IPS-18a (cell line): Measurements from ENCODE around the gene SCUBE2.
"Not testable (repeated sequence)": the region's sequence is repeated elsewhere in the genome, so short reads cannot be mapped to it uniquely, and the experiment has no call there.

Source experiments
- H3K27ac ChIP-seq: one replicate; pipeline ENCODE4 v1.5.1; 2013; ENCODE audit warnings: low read length
- H3K27me3 ChIP-seq: one replicate; pipeline ENCODE4 v1.6.1; 2013; ENCODE audit warnings: mild to moderate bottlenecking, low read length; ENCODE audit not compliant: control insufficient read depth, insufficient read depth
- H3K36me3 ChIP-seq: one replicate; pipeline ENCODE4 v1.6.1; 2013; ENCODE audit warnings: low read depth, low read length; ENCODE audit not compliant: control insufficient read depth
- H3K4me1 ChIP-seq: one replicate; pipeline ENCODE4 v1.6.1; 2013; ENCODE audit warnings: low read depth, low read length; ENCODE audit not compliant: control insufficient read depth
- H3K4me3 ChIP-seq: one replicate; pipeline ENCODE4 v1.5.1; 2013; ENCODE audit warnings: low read length
- H3K9ac ChIP-seq: one replicate; pipeline ENCODE4 v1.6.1; 2013; ENCODE audit warnings: mild to moderate bottlenecking, low read length, moderate library complexity
- H3K9me3 ChIP-seq: one replicate; pipeline ENCODE4 v1.6.1; 2013; ENCODE audit warnings: low read depth, low read length; ENCODE audit not compliant: control insufficient read depth

The SCUBE2 gene

DNA sequence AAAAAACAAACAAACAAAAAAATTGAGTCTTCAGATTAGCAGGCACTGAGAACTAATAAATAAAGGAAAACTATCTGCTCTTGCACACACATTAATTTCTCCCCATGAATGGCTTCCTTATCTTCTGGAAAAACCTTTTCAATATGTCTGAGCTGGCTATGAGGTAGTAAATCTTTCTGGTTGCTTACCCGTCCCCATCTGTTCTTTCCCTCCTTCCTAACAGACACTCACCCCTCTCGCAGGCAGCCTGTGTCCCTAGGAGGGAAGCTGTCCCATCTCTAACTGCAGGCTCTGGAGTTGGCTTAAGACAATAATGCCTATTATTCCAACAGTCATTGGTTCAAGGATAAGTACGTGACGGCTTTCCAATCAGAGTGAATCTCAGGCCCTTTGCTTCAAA lies 8.2 kb upstream of the SCUBE2 start:
- Histone ChIP-seq H3K36me3 (no peaks in the 10 kb centered on the region), H3K4me1 (no peaks in the 10 kb centered on the region), H3K9me3 (no peaks in the 10 kb centered on the region), H3K27ac (no peak overlapping the region), H3K9ac (no peak overlapping the region), H3K27me3 (no peaks in the 10 kb centered on the region), H3K4me3 (no peak overlapping the region)

DNA sequence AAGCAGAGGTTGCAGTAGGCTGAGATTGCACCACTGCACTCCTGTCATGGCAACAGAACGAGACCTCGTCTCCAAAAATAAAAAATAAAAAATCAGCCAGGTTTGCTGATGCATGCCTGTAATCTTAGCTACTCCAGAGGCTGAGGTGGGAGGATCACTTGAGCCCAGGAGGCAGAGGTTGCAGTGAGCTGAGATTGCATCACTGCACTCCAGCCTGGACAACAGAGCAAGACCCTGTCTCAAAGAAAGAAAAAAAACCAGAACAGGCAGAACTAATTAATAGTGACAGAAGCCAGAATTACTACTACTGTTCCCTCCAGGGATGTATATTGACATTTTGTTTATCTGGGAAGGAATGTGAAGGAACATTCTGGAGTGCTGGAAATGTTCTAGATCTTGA lies 7.1 kb upstream of the SCUBE2 start:
- not testable (repeated sequence) for H3K9ac ChIP-seq, H3K36me3 ChIP-seq, H3K9me3 ChIP-seq, H3K27me3 ChIP-seq, H3K27ac ChIP-seq, H3K4me3 ChIP-seq, H3K4me1 ChIP-seq

DNA sequence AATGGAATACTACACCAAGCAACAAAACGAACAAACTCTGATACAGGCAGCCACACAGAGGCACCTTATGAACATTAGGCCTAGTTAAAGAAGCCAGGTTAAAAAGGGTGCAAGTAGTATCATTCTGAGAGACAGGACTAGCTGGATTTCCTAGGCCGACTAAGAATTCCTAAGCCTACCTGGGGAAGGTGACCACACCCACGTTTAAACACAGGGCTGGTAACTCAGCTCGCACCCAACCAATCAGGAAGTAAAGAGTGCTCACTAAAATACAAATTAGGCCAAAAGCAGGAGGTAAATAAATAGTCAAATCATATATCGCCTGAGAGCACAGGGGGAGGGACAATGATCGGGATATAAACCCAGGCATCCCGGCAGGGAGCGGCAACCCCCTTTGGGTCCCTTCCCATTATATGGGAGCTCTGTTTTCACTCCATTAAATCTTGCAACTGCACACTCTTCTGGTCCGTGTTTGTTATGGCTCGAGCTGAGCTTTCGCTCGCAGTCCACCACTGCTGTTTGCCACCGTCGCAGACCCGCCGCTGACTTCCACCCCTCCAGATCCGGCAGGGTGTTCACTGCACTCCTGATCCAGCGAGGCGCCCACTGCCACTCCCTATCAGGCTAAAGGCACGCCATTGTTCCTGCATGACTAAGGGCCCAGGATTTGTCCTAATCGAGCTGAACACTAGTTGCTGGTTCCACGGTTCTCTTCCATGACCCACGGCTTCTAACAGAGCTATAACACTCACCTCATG lies 6.0 kb upstream of the SCUBE2 start:
- H3K27me3 ChIP-seq, H3K36me3 ChIP-seq, H3K9me3 ChIP-seq, H3K27ac ChIP-seq, H3K4me3 ChIP-seq, H3K4me1 ChIP-seq, H3K9ac ChIP-seq: not testable (repeated sequence)

DNA sequence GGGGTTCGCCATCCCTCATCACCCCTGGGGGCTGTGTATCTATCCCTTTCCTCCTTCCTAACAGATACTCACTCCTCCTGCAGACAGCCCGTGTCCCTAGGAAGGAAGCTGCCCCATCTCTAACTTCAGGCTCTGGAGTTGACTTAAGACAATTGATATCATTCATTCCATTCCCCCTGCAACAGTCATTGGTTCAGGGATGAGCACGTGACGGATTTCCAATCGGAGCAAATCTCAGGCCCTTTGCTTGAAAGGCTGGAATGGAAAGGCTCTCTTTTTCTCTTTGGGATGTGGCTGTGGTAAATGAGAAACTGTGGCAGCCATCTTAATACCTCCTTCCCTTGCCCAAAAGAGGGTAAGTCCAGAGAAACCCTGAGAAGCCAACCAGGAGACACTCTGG lies 5.0 kb upstream of the SCUBE2 start:
- no peak overlapping the region for H3K27ac ChIP-seq
- no peak overlapping the region for H3K4me3 ChIP-seq
- no peak overlapping the region for H3K9ac ChIP-seq
- H3K9me3 ChIP-seq = no peaks in the 10 kb centered on the region
- H3K36me3 ChIP-seq = no peaks in the 10 kb centered on the region
- H3K27me3 ChIP-seq = peaks cover 13% of the 10 kb centered on the region
- no peaks in the 10 kb centered on the region for H3K4me1 ChIP-seq

DNA sequence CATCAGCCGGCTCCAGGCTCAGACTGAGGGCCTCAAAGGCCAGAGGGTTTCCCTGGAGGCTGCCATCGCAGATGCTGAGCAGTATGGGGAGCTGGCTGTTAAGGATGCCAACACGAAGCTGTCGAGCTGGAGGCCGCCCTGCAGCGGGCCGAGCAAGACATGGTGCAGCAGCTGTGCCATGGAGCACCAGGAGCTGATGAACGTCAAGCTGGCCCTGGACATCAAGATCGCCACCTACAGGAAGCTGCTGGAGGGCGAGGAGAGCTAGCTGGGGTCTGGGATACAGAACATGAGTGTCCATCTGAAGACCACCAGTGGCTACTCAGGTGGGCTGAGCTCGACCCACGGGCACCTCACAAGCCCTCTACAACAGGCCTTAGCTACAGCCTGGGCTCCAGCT lies 4.0 kb upstream of the SCUBE2 start:
- no peaks in the 10 kb centered on the region for H3K36me3 ChIP-seq
- no peak overlapping the region for H3K4me3 ChIP-seq
- no peak overlapping the region for H3K27ac ChIP-seq
- no peaks in the 10 kb centered on the region for H3K9me3 ChIP-seq
- H3K9ac ChIP-seq = no peak overlapping the region
- no peaks in the 10 kb centered on the region for H3K4me1 ChIP-seq
- H3K27me3 ChIP-seq = peaks cover 21% of the 10 kb centered on the region

DNA sequence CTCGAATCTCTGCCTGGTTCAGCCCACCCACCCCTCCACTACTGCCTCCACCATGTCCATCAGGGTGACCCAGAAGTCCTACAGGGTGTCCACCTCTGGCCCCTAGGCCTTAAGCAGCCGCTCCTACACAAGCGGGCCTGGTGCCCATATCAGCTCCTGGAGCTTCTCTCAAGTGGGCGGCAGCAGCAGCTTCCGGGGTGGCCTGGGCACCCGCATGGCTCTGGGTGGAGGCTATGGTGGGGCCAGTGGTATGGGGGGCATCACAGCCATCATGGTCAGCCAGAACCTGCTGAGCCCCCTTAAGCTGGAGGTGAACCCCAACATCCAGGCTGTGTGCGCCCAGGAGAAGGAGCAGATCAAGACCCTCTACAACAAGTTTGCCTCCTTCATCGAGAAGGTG lies 3.0 kb upstream of the SCUBE2 start:
- no peak overlapping the region for H3K4me3 ChIP-seq
- no peak overlapping the region for H3K9ac ChIP-seq
- peaks cover 31% of the 10 kb centered on the region for H3K27me3 ChIP-seq
- no peaks in the 10 kb centered on the region for H3K36me3 ChIP-seq
- no peaks in the 10 kb centered on the region for H3K9me3 ChIP-seq
- H3K4me1 ChIP-seq = no peaks in the 10 kb centered on the region
- no peak overlapping the region for H3K27ac ChIP-seq

DNA sequence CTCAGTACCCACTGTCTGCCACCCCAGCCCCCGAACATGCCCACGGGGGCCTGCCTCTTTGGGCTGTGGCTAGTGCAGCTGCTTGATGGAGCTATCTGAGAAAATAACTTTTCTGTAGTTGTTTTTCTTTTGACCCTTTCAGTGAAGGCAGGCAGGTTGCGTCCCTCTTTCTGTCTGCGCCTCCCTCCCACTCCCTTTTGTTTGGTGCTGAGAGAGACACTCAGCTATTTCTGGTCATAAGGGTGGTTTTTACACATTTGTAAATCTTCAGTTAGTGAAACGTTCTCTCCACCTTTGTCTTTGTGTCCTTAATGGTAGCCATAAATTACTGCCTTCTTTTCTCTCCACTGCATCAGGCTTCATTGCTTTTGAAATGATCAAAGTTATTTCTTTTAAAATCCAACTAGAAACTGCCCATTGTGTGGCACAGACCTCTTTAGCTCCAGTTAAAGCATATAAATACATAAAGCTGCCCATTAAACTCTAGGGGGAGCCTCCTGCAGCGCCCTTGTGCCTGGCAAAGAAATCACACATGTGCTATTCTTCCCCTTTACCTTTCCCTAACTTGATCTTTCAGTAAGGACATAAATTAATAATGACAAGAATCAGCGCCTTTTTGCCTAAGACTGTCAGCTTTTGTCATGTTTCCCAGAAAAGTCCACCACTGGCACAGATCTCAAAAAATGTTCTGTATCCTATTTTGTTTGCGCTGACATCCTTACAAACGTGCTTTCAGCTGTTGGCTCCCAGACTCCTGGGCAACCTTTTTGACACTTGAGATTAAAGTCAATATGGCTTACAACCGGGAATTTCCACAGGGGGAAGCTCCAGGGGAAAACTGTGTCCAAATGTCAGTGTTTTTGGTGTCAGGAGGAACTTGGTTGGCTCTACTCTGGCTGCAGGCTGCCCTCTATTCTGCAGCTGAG lies 1.7 kb upstream of the SCUBE2 start:
- Histone ChIP-seq H3K9me3 (no peaks in the 10 kb centered on the region), H3K27ac (no peak overlapping the region), H3K4me1 (no peaks in the 10 kb centered on the region), H3K9ac (no peak overlapping the region), H3K36me3 (no peaks in the 10 kb centered on the region), H3K4me3 (no peak overlapping the region), H3K27me3 (peaks cover 39% of the 10 kb centered on the region)

DNA sequence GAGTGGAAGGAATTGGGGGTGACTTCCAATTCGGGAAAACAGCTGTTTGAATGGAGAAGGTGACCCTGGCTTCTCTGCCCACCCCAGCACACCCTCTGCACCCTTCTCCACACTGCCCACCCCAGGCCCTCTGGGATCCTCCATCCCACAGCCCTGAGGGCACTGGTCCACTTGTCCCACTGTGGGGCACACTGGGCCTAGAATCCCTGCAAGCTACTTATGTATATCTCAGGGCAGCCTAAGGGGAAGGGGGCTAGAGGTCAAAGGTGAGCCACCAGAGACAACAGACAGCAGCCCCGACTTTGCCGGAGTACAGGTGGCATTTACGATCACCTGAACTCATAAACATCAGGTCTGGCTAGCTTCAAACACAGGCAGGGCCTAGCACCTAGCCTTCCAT lies 673 bp upstream of the SCUBE2 start:
- H3K27ac ChIP-seq = no peak overlapping the region

DNA sequence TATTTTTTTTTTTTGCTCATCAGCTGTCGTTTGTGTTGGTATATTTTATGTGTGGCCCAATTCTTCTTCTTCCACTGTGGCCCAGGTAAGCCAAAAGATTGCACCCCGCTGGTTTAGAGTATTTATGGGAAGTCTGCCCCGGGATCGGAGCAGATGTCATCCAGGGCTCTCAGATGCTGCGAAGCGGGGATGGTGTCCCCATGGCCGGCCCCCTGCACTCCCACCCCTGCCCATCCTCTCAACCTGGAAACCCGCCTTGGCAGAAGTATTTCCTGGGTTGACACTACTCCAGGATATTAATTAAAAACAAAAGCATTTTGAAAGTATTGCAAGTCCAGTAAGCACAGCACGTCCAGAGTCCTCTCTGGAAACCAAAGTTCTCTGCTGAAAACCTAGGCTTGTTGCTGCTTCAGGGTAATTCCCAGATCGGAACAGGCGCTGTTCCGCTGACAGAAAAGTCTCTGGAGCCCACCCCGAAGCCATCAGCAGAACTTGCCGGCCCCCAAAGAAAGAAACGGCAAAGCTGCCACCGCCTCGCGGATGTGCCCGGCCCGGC lies 833 bp downstream of the SCUBE2 start:
- Histone ChIP-seq H3K4me1 (no peaks in the 10 kb centered on the region), H3K27me3 (peaks cover 39% of the 10 kb centered on the region), H3K4me3 (peak overlapping the region; percentile 42), H3K9ac (no peak overlapping the region), H3K27ac (no peak overlapping the region), H3K36me3 (no peaks in the 10 kb centered on the region), H3K9me3 (no peaks in the 10 kb centered on the region)

More for the DNA sequence above, 673 bp upstream of the SCUBE2 start:
- H3K27me3 ChIP-seq = peaks cover 39% of the 10 kb centered on the region
- no peaks in the 10 kb centered on the region for H3K9me3 ChIP-seq
- H3K4me3 ChIP-seq = peak overlapping the region; percentile 26
- H3K9ac ChIP-seq = no peak overlapping the region
- H3K36me3 ChIP-seq = no peaks in the 10 kb centered on the region
- no peaks in the 10 kb centered on the region for H3K4me1 ChIP-seq

DNA sequence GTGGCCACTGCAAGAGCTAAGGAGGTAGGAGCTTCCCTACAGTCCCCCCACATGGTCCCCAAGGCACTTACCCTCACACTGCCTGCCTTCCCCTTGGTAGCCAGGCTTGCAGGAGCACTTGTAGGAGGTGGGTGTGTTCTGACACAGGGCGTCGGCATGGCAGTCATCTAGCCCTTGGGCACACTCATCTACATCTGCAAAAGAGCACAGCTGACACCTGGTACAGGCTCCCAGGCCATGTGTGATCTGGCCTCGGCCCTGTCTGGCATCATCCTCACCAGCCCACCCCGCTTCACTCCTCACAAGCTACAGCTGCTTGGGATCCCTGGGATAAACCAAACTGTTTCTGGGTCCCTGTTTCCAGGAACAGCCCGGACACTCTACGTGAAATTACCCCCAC lies 1.8 kb downstream of the SCUBE2 start:
- no peaks in the 10 kb centered on the region for H3K4me1 ChIP-seq
- H3K36me3 ChIP-seq = no peaks in the 10 kb centered on the region
- H3K9me3 ChIP-seq = no peaks in the 10 kb centered on the region
- no peak overlapping the region for H3K27ac ChIP-seq
- no peak overlapping the region for H3K9ac ChIP-seq
- no peak overlapping the region for H3K4me3 ChIP-seq
- H3K27me3 ChIP-seq = peaks cover 39% of the 10 kb centered on the region

DNA sequence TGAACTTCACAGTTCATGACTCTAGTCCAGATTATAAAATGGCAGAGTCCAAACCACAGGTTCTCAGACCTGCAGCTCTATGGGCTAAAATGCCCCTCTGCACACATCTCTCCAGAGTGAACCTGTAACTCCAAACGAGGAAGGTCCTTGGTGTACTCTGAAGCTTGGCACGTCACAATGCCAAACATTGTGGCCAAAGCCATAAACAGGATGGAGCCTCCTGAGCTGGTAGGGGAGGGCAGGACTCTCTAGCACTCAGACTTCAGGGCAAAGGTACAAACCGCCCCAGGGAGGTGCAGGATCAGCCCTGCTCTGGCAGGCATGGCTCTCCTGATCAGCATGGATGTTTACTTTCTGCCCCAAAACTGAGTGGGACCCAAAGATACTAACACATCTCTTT lies 2.3 kb downstream of the SCUBE2 start:
- H3K27ac ChIP-seq = no peak overlapping the region
- no peak overlapping the region for H3K4me3 ChIP-seq
- H3K4me1 ChIP-seq = no peaks in the 10 kb centered on the region
- H3K27me3 ChIP-seq = peaks cover 39% of the 10 kb centered on the region
- no peaks in the 10 kb centered on the region for H3K36me3 ChIP-seq
- no peaks in the 10 kb centered on the region for H3K9me3 ChIP-seq
- no peak overlapping the region for H3K9ac ChIP-seq
